Mesothelial cell of epicardium (in vitro differentiated cells): ENCODE results near the gene ABCB1. TPM values are rescaled to one million over a fixed set of nuclear protein-coding genes. Genes with fewer than 3 reads are reported as not detected.

Source experiments
- DNase-seq, 2 experiments: peaks; one replicate each; pipeline ENCODE4 v3.0.0; 2021; ENCODE audit warnings: low spot score in 2 of 2; ENCODE audit not compliant: unreplicated experiment in 2 of 2
- H3K27ac Mint-ChIP-seq: 2 replicates; pipeline ENCODE4 v1.8.0; 2021; ENCODE audit warnings: mixed read lengths
- H3K27me3 Mint-ChIP-seq: 2 replicates; pipeline ENCODE4 v1.8.0; 2021; ENCODE audit warnings: low read depth, mixed read lengths
- H3K36me3 Mint-ChIP-seq: 2 replicates; pipeline ENCODE4 v1.8.0; 2021; ENCODE audit warnings: mixed read lengths
- H3K4me1 Mint-ChIP-seq: 2 replicates; pipeline ENCODE4 v1.8.0; 2021; ENCODE audit warnings: mixed read lengths
- H3K4me3 Mint-ChIP-seq: 2 replicates; pipeline ENCODE4 v1.8.0; 2021; ENCODE audit warnings: mild to moderate bottlenecking, moderate library complexity, mixed read lengths
- H3K9me3 Mint-ChIP-seq: 2 replicates; pipeline ENCODE4 v1.8.0; 2021; ENCODE audit warnings: mixed read lengths
- CTCF ChIP-seq: fragments of 200-600 bp; sonication (generic); IDR thresholded peaks from one replicate; pipeline ENCODE4 v1.5.0; 2021; ENCODE audit warnings: antibody characterized with exemption; ENCODE audit not compliant: unreplicated experiment
- total RNA-seq: library from RNA; stranded (reverse); gene quantifications from 3 replicates; pipeline ENCODE4 v1.2.1, GENCODE V29; 2021

ABCB1 gene
- total RNA-seq, 1 donor from 2014 or later: 1.5 TPM

- Mint-ChIP-seq H3K27me3 (peaks cover 18% of the 10 kb centered on the region), H3K27ac (no peak overlapping the region), H3K4me3 (no peak overlapping the region), H3K9me3 (no peaks in the 10 kb centered on the region), H3K36me3 (no peaks in the 10 kb centered on the region), H3K4me1 (no peaks in the 10 kb centered on the region)
- no peak for TF ChIP-seq CTCF
- DNase-seq: no peak
Measured at GRCh38 chr7:87591211-87591610, 9.5 kb downstream of the ABCB1 start.

- Mint-ChIP-seq H3K9me3 (no peaks in the 10 kb centered on the region), H3K27me3 (peaks cover 14% of the 10 kb centered on the region), H3K4me1 (no peaks in the 10 kb centered on the region), H3K36me3 (no peaks in the 10 kb centered on the region), H3K4me3 (no peak overlapping the region), H3K27ac (no peak overlapping the region)
- no peak for TF ChIP-seq CTCF
- no peak for DNase-seq
Measured at GRCh38 chr7:87590578-87590977, 10.1 kb downstream of the ABCB1 start.

- Mint-ChIP-seq H3K27me3 (peaks cover 8% of the 10 kb centered on the region), H3K4me3 (no peak overlapping the region), H3K27ac (no peak overlapping the region), H3K9me3 (no peaks in the 10 kb centered on the region), H3K4me1 (no peaks in the 10 kb centered on the region), H3K36me3 (no peaks in the 10 kb centered on the region)
- no peak for DNase-seq
- no peak for TF ChIP-seq CTCF
Measured at GRCh38 chr7:87589631-87590030, 11.1 kb downstream of the ABCB1 start.

- TF ChIP-seq CTCF: no peak
- Mint-ChIP-seq H3K4me1 (no peaks in the 10 kb centered on the region), H3K4me3 (no peak overlapping the region), H3K27me3 (peaks cover 2% of the 10 kb centered on the region), H3K36me3 (no peaks in the 10 kb centered on the region), H3K27ac (no peak overlapping the region), H3K9me3 (peaks cover 7% of the 10 kb centered on the region)
- no peak for DNase-seq
Measured at GRCh38 chr7:87581723-87582122, 19.0 kb downstream of the ABCB1 start.

GRCh38 chr7:87580636-87581035, 20.0 kb downstream of the ABCB1 start:
- no peak overlapping the region for H3K27ac Mint-ChIP-seq
- DNase-seq: no peak
- peaks cover 2% of the 10 kb centered on the region for H3K27me3 Mint-ChIP-seq
- TF ChIP-seq CTCF: no peak
- H3K4me3 Mint-ChIP-seq: no peak overlapping the region
- H3K36me3 Mint-ChIP-seq: no peaks in the 10 kb centered on the region
- no peaks in the 10 kb centered on the region for H3K4me1 Mint-ChIP-seq
- peaks cover 7% of the 10 kb centered on the region for H3K9me3 Mint-ChIP-seq

GRCh38 chr7:87575521-87575920, 25.2 kb downstream of the ABCB1 start:
- Mint-ChIP-seq H3K36me3 (no peaks in the 10 kb centered on the region), H3K27ac (no peak overlapping the region), H3K27me3 (peaks cover 2% of the 10 kb centered on the region), H3K4me3 (no peak overlapping the region), H3K9me3 (peaks cover 7% of the 10 kb centered on the region), H3K4me1 (peaks cover 5% of the 10 kb centered on the region)
- TF ChIP-seq CTCF: no peak
- DNase-seq: no peak
